OCI-LY7 (cell line): ENCODE results near the gene SH2D7. TPM values are rescaled to one million over a fixed set of nuclear protein-coding genes. Genes with fewer than 3 reads are reported as not detected.

Experiments
- BruUV-seq: library from RNA; stranded (reverse); fragments of 400-500 nt; replicated peaks from 2 replicates; lab custom pipeline; 2021; lab: Mats Ljungman, UMichigan
- CTCF ChIA-PET: fragments of 300-600 bp; sonication (Branson Sonifier 250); formaldehyde crosslinking; loops from one replicate; lab custom pipeline; 2022; ENCODE audit warnings: antibody characterized with exemption; ENCODE audit not compliant: unreplicated experiment; lab: Charles Lee
- POLR2A ChIA-PET: fragments of 300-600 bp; sonication (Branson Sonifier 250); formaldehyde crosslinking; loops from one replicate; lab custom pipeline; 2022; ENCODE audit warnings: antibody characterized with exemption; lab: Charles Lee
- DNase-seq: peaks from one replicate; pipeline ENCODE4 v3.0.0-alpha.2; 2015; ENCODE audit warnings: low spot score
- H2AFZ ChIP-seq: fragments of 200-600 bp; sonication (generic), shearing (Covaris generic); 2 replicates; pipeline ENCODE4 v1.6.1; 2014; ENCODE audit warnings: mild to moderate bottlenecking, antibody characterized with exemption, low read length, moderate library complexity
- H3K27ac ChIP-seq: fragments of 200-600 bp; sonication (generic); 2 replicates; pipeline ENCODE4 v1.5.1; 2014; ENCODE audit warnings: mixed run types, low read depth, mild to moderate bottlenecking, moderate library complexity, low read length, inconsistent platforms; ENCODE audit not compliant: poor library complexity, severe bottlenecking
- H3K36me3 ChIP-seq: fragments of 200-600 bp; sonication (generic); 2 replicates; pipeline ENCODE4 v1.6.1; 2014; ENCODE audit warnings: mild to moderate bottlenecking, antibody characterized with exemption, low read length, moderate library complexity, mixed read lengths; ENCODE audit not compliant: insufficient read depth
- H3K4me1 ChIP-seq: fragments of 200-600 bp; sonication (generic); 2 replicates; pipeline ENCODE4 v1.5.1; 2014; ENCODE audit warnings: mild to moderate bottlenecking, low read length; ENCODE audit not compliant: insufficient read depth, poor library complexity, severe bottlenecking
- H3K4me2 ChIP-seq: fragments of 200-600 bp; sonication (generic); 2 replicates; pipeline ENCODE4 v1.6.1; 2014; ENCODE audit warnings: mild to moderate bottlenecking, low read length
- H3K4me3 ChIP-seq: fragments of 200-600 bp; sonication (generic); 2 replicates; pipeline ENCODE4 v1.5.1; 2014; ENCODE audit warnings: mild to moderate bottlenecking, low read depth, low read length; ENCODE audit not compliant: poor library complexity, severe bottlenecking
- H3K79me2 ChIP-seq: fragments of 200-600 bp; sonication (generic); 2 replicates; pipeline ENCODE4 v1.6.1; 2016; ENCODE audit warnings: low read depth, mild to moderate bottlenecking, low read length, moderate library complexity, mixed read lengths; ENCODE audit not compliant: insufficient read depth
- H3K9me2 ChIP-seq: fragments of 200-600 bp; sonication (generic); 2 replicates; pipeline ENCODE4 v1.6.1; 2016; ENCODE audit warnings: mild to moderate bottlenecking, low read length, mixed read lengths; ENCODE audit not compliant: insufficient read depth
- H3K9me3 ChIP-seq: fragments of 200-600 bp; sonication (generic); 2 replicates; pipeline ENCODE4 v1.6.1; 2014; ENCODE audit warnings: mild to moderate bottlenecking, mixed run types, low read length, mixed read lengths
- H4K20me1 ChIP-seq: fragments of 200-600 bp; sonication (generic); 2 replicates; pipeline ENCODE4 v1.6.1; 2014; ENCODE audit warnings: mild to moderate bottlenecking, antibody characterized with exemption, low read length, moderate library complexity, mixed read lengths; ENCODE audit not compliant: insufficient read depth
- CTCF ChIP-seq: fragments of 200-600 bp; sonication (generic); conservative IDR thresholded peaks from 2 replicates; pipeline ENCODE4 v1.5.1; 2014; ENCODE audit warnings: mild to moderate bottlenecking, antibody characterized with exemption, low read length, moderate library complexity, mixed read lengths
- EZH2phosphoT487 ChIP-seq: fragments of 200-600 bp; sonication (generic); IDR thresholded peaks from 2 replicates; pipeline ENCODE4 v1.6.1; 2018; ENCODE audit warnings: low read depth, borderline replicate concordance, mild to moderate bottlenecking, mixed run types, antibody characterized with exemption, low read length, moderate library complexity, mixed read lengths
- intact Hi-C: fragments of 100-400 bp; cut with micrococcal nuclease; formaldehyde crosslinking; loops from one replicate; pipeline ENCODE4 v1.10.0; 2022; ENCODE audit not compliant: unreplicated experiment
- total RNA-seq, 2 experiments: library from RNA; depleted of rRNA in 1 of 2; stranded (reverse); fragments of >200 nt in 1 of 2; shearing (Covaris generic) in 1 of 2; gene quantifications; 2 replicates each; pipeline ENCODE4 v1.2.3, GENCODE V29; 2014 to 2022

Gene SH2D7
- total RNA-seq, 2 experiments from 2014 or later, result not detected

GRCh38 chr15:78142332-78142731 is 50.0 kb downstream of the SH2D7 start:
- ChIA-PET POLR2A (no interaction called here), CTCF (no interaction called here)
- no peaks in the 10 kb centered on the region for H3K4me1 ChIP-seq
- H3K9me3 ChIP-seq, result no peaks in the 10 kb centered on the region
- no peak for DNase-seq
- H3K4me2 ChIP-seq, result no peak overlapping the region
- H4K20me1 ChIP-seq, result no peaks in the 10 kb centered on the region
- H3K79me2 ChIP-seq, result no peaks in the 10 kb centered on the region
- TF ChIP-seq EZH2phosphoT487 (no peak), CTCF (no peak)
- BruUV-seq, result no TSS peak
- intact Hi-C loops, result no loop called here
- H3K9me2 ChIP-seq, result no peaks in the 10 kb centered on the region
- H3K27ac ChIP-seq, result no peak overlapping the region
- H3K4me3 ChIP-seq, result no peak overlapping the region
- no peak overlapping the region for H2AFZ ChIP-seq
- H3K36me3 ChIP-seq, result no peaks in the 10 kb centered on the region

- TF ChIP-seq EZH2phosphoT487 (no peak), CTCF (no peak)
- peaks cover 29% of the 10 kb centered on the region for H3K79me2 ChIP-seq
- H3K9me2 ChIP-seq, result no peaks in the 10 kb centered on the region
- no peak for DNase-seq
- H2AFZ ChIP-seq, result no peak overlapping the region
- intact Hi-C loops, result no loop called here
- ChIA-PET CTCF (no interaction called here), POLR2A (no interaction called here)
- peaks cover 9% of the 10 kb centered on the region for H3K36me3 ChIP-seq
- H3K4me2 ChIP-seq, result no peak overlapping the region
- no peak overlapping the region for H3K27ac ChIP-seq
- H4K20me1 ChIP-seq, result peaks cover 8% of the 10 kb centered on the region; the same call in 1 of the 2 replicates
- H3K9me3 ChIP-seq, result no peaks in the 10 kb centered on the region
- no peak overlapping the region for H3K4me3 ChIP-seq
- H3K4me1 ChIP-seq, result peaks cover 20% of the 10 kb centered on the region
- no TSS peak for BruUV-seq
Observed at GRCh38 chr15:78146425-78147154, 54.2 kb downstream of the SH2D7 start.

GRCh38 chr15:78147566-78147965 is 55.2 kb downstream of the SH2D7 start:
- H3K9me2 ChIP-seq, result no peaks in the 10 kb centered on the region
- POLR2A ChIA-PET, result interaction anchor here (1.6 kb wide), 1 partner anchor 8 kb away, joined by 7 read pairs; no protein-coding TSS in a partner anchor
- BruUV-seq, result no TSS peak
- H2AFZ ChIP-seq, result no peak overlapping the region
- peaks cover 11% of the 10 kb centered on the region for H3K36me3 ChIP-seq
- H3K79me2 ChIP-seq, result peaks cover 36% of the 10 kb centered on the region
- CTCF ChIA-PET, result no interaction called here
- H3K4me3 ChIP-seq, result no peak overlapping the region
- intact Hi-C loops, result no loop called here
- DNase-seq, result no peak
- H4K20me1 ChIP-seq, result peaks cover 8% of the 10 kb centered on the region; the same call in 1 of the 2 replicates
- no peak overlapping the region for H3K27ac ChIP-seq
- no peak for TF ChIP-seq EZH2phosphoT487
- no peak for TF ChIP-seq CTCF
- no peak overlapping the region for H3K4me2 ChIP-seq
- peaks cover 21% of the 10 kb centered on the region for H3K4me1 ChIP-seq
- no peaks in the 10 kb centered on the region for H3K9me3 ChIP-seq
